Mesenteric fat pad (tissue), 1 donor: ENCODE data around the gene GIMAP8. TPM values are rescaled to one million over a fixed set of nuclear protein-coding genes. Genes with fewer than 3 reads are reported as not detected.

ENCODE experiments used
- DNase-seq: peaks from one replicate; pipeline ENCODE4 v3.0.0-alpha.2; 2020; ENCODE audit warnings: low spot score
- total RNA-seq: library from RNA; stranded (reverse); fragmentation: NEBNext Ultra II Directional; extraction: Animal tissue kit (Norgen Biotek cat#: 25700); gene quantifications from one replicate; pipeline ENCODE4 v1.2.1, GENCODE V29; 2021
- donor health status: DM: yes; HTN: yes; CAD: no.

The GIMAP8 gene
- total RNA-seq, 1 donor from 2014 or later: 22.0 TPM

GRCh38 chr7:150410680-150411346 lies 39.6 kb upstream of the GIMAP8 start:
- no peak for DNase-seq

GRCh38 chr7:150411606-150412005 lies 38.8 kb upstream of the GIMAP8 start:
- DNase-seq: peak; percentile 67

GRCh38 chr7:150412016-150412415 lies 38.4 kb upstream of the GIMAP8 start:
- peak; percentile 75 for DNase-seq

- DNase-seq: peak; percentile 80
Measured at GRCh38 chr7:150412518-150413488, 37.6 kb upstream of the GIMAP8 start.

- DNase-seq: peak; percentile 59
Measured at GRCh38 chr7:150413640-150414081, 36.8 kb upstream of the GIMAP8 start.

- peak; percentile 55 for DNase-seq
Measured at GRCh38 chr7:150415161-150416153, 35.0 kb upstream of the GIMAP8 start.

- DNase-seq: peak; percentile 68
Measured at GRCh38 chr7:150417239-150417638, 33.2 kb upstream of the GIMAP8 start.

- DNase-seq: peak; percentile 73
Measured at GRCh38 chr7:150417863-150418262, 32.6 kb upstream of the GIMAP8 start.

GRCh38 chr7:150420242-150420641 lies 30.2 kb upstream of the GIMAP8 start:
- DNase-seq: no peak

- peak; percentile 92 for DNase-seq
Measured at GRCh38 chr7:150420987-150421674, 29.3 kb upstream of the GIMAP8 start.

GRCh38 chr7:150421831-150422230 lies 28.6 kb upstream of the GIMAP8 start:
- DNase-seq: peak; percentile 67

GRCh38 chr7:150425670-150426069 lies 24.8 kb upstream of the GIMAP8 start:
- DNase-seq: peak; percentile 8

GRCh38 chr7:150428671-150429451 lies 21.6 kb upstream of the GIMAP8 start:
- peak; percentile 41 for DNase-seq

- peak; percentile 41 for DNase-seq
Measured at GRCh38 chr7:150429699-150430098, 20.7 kb upstream of the GIMAP8 start.

GRCh38 chr7:150430465-150431085 lies 19.9 kb upstream of the GIMAP8 start:
- DNase-seq: peak; percentile 73

GRCh38 chr7:150431839-150432658 lies 18.4 kb upstream of the GIMAP8 start:
- DNase-seq: peak; percentile 22

- peak; percentile 57 for DNase-seq
Measured at GRCh38 chr7:150432915-150433892, 17.2 kb upstream of the GIMAP8 start.
